OCI-LY3 (cell line): ENCODE data around the gene UBE2D3.

Experiments used
- H2AFZ ChIP-seq: fragments of 200-600, 300-600 bp; shearing (Covaris generic); 2 replicates; pipeline ENCODE4 v1.6.0; 2014; ENCODE audit warnings: antibody characterized with exemption, low read depth, low read length
- H3K27ac ChIP-seq: fragments of 200-600, 300-600 bp; sonication (generic); 2 replicates; pipeline ENCODE4 v1.5.1; 2014; ENCODE audit warnings: mild to moderate bottlenecking, low read length, moderate library complexity, mixed read lengths
- H3K27me3 ChIP-seq: fragments of 200-600, 300-600 bp; sonication (generic); 2 replicates; pipeline ENCODE4 v1.6.1; 2014; ENCODE audit warnings: low read depth, low read length, mixed read lengths
- H3K36me3 ChIP-seq: fragments of 200-600, 300-600 bp; sonication (generic); replicated peaks from 2 replicates; pipeline ENCODE3; 2014; ENCODE audit warnings: low read depth, low read length, mixed read lengths
- H3K4me1 ChIP-seq: fragments of 300-600, 200-600 bp; sonication (generic); 2 replicates; pipeline ENCODE4 v1.6.1; 2014; ENCODE audit warnings: low read length, mixed read lengths
- H3K4me2 ChIP-seq: fragments of 200-600, 300-600 bp; sonication (generic); 2 replicates; pipeline ENCODE4 v1.6.1; 2014; ENCODE audit warnings: low read length, mixed read lengths
- H3K4me3 ChIP-seq: fragments of 300-600, 200-600 bp; sonication (generic); 2 replicates; pipeline ENCODE4 v1.5.1; 2014; ENCODE audit warnings: antibody characterized with exemption, mild to moderate bottlenecking, low read length, moderate library complexity
- H3K79me2 ChIP-seq: fragments of 300-600, 200-600 bp; shearing (Covaris generic); 2 replicates; pipeline ENCODE4 v1.6.1; 2014; ENCODE audit warnings: mild to moderate bottlenecking, low read length, mixed read lengths
- H3K9ac ChIP-seq: fragments of 300-600, 200-600 bp; shearing (Covaris generic); 2 replicates; pipeline ENCODE4 v1.6.0; 2014; ENCODE audit warnings: mild to moderate bottlenecking, low read length, moderate library complexity
- H3K9me3 ChIP-seq: fragments of 200-600, 300-600 bp; shearing (Covaris generic); 2 replicates; pipeline ENCODE4 v1.6.1; 2014; ENCODE audit warnings: low read length, mixed read lengths; ENCODE audit not compliant: insufficient read depth
- H4K20me1 ChIP-seq: fragments of 200-600, 300-600 bp; sonication (generic); 2 replicates; pipeline ENCODE4 v1.6.1; 2016; ENCODE audit warnings: low read length, mixed read lengths; ENCODE audit not compliant: insufficient read depth
- CTCF ChIP-seq: fragments of 200-600, 300-600 bp; sonication (generic); IDR thresholded peaks from 2 replicates; pipeline ENCODE4 v1.5.1; 2014; ENCODE audit warnings: antibody characterized with exemption, low read length, low read depth
- EZH2phosphoT487 ChIP-seq: fragments of 200-600 bp; shearing (Covaris generic); IDR thresholded peaks from 2 replicates; pipeline ENCODE4 v1.6.1; 2018; ENCODE audit warnings: antibody characterized with exemption, mixed run types, low read depth

UBE2D3 gene

GRCh38 chr4:102774254-102774653 is 53.1 kb downstream of the UBE2D3 start:
- no peak overlapping the region for H3K27ac ChIP-seq
- H2AFZ ChIP-seq = no peak overlapping the region
- no peak overlapping the region for H3K4me2 ChIP-seq
- no peak overlapping the region for H3K4me3 ChIP-seq
- no peaks in the 10 kb centered on the region for H3K9me3 ChIP-seq
- no peaks in the 10 kb centered on the region for H3K4me1 ChIP-seq
- TF ChIP-seq CTCF (no peak), EZH2phosphoT487 (no peak)
- no peaks in the 10 kb centered on the region for H3K79me2 ChIP-seq
- no peaks in the 10 kb centered on the region for H3K36me3 ChIP-seq
- H4K20me1 ChIP-seq = no peaks in the 10 kb centered on the region
- no peaks in the 10 kb centered on the region for H3K27me3 ChIP-seq
- H3K9ac ChIP-seq = no peak overlapping the region

GRCh38 chr4:102772738-102773340 is 54.5 kb downstream of the UBE2D3 start:
- no peaks in the 10 kb centered on the region for H3K27me3 ChIP-seq
- no peaks in the 10 kb centered on the region for H3K4me1 ChIP-seq
- H3K4me3 ChIP-seq = no peak overlapping the region
- H4K20me1 ChIP-seq = no peaks in the 10 kb centered on the region
- no peak overlapping the region for H3K4me2 ChIP-seq
- H3K9ac ChIP-seq = no peak overlapping the region
- no peaks in the 10 kb centered on the region for H3K36me3 ChIP-seq
- H3K27ac ChIP-seq = no peak overlapping the region
- TF ChIP-seq CTCF (no peak), EZH2phosphoT487 (no peak)
- H3K9me3 ChIP-seq = no peaks in the 10 kb centered on the region
- no peak overlapping the region for H2AFZ ChIP-seq
- no peaks in the 10 kb centered on the region for H3K79me2 ChIP-seq

GRCh38 chr4:102764901-102765300 is 62.5 kb downstream of the UBE2D3 start:
- H2AFZ ChIP-seq = no peak overlapping the region

GRCh38 chr4:102761906-102762305 is 65.4 kb downstream of the UBE2D3 start:
- Histone ChIP-seq H3K27me3 (no peaks in the 10 kb centered on the region), H3K36me3 (peaks cover 14% of the 10 kb centered on the region), H3K4me3 (peak overlapping the region; percentile 93), H2AFZ (no peak overlapping the region; the same call in 1 of the 2 replicates), H4K20me1 (peaks cover 27% of the 10 kb centered on the region), H3K9ac (peak overlapping the region; percentile 82; the same call in 1 of the 2 replicates), H3K4me1 (peaks cover 14% of the 10 kb centered on the region), H3K9me3 (no peaks in the 10 kb centered on the region), H3K4me2 (peak overlapping the region; percentile 91), H3K27ac (no peak overlapping the region), H3K79me2 (peaks cover 36% of the 10 kb centered on the region)
- TF ChIP-seq CTCF (no peak), EZH2phosphoT487 (no peak)

More at GRCh38 chr4:102764901-102765300, 62.5 kb downstream of the UBE2D3 start:
- Histone ChIP-seq H3K36me3 (no peaks in the 10 kb centered on the region), H3K9ac (no peak overlapping the region), H3K27ac (no peak overlapping the region), H3K79me2 (peaks cover 6% of the 10 kb centered on the region), H3K27me3 (no peaks in the 10 kb centered on the region), H4K20me1 (no peaks in the 10 kb centered on the region), H3K9me3 (no peaks in the 10 kb centered on the region), H3K4me2 (no peak overlapping the region), H3K4me3 (no peak overlapping the region), H3K4me1 (peaks cover 5% of the 10 kb centered on the region)
- TF ChIP-seq EZH2phosphoT487 (no peak), CTCF (no peak)
